Measurements from ENCODE around the gene DEDD.

- no peak for TF ChIP-seq POLR2A (IDR thresholded peaks at IDR 0.05; ENCODE audit: low read depth, low read length)
- no peak for TF ChIP-seq POLR2AphosphoS5 (IDR thresholded peaks at IDR 0.05; ENCODE audit: low read depth, low read length)
These were observed 42.5 kb downstream of the DEDD start for GRCh38 chr1:161089938-161090337.
